Measurements from ENCODE around the gene BOK. TPM values are rescaled to one million over a fixed set of nuclear protein-coding genes. Genes with fewer than 3 reads are reported as not detected.
A peak's percentile ranks its signal among the peaks of the same experiment; 100 is the strongest.

The BOK gene
- polyA plus RNA-seq, 6 donors from 2014 or later: 0.09 TPM; not detected in 5

DNA sequence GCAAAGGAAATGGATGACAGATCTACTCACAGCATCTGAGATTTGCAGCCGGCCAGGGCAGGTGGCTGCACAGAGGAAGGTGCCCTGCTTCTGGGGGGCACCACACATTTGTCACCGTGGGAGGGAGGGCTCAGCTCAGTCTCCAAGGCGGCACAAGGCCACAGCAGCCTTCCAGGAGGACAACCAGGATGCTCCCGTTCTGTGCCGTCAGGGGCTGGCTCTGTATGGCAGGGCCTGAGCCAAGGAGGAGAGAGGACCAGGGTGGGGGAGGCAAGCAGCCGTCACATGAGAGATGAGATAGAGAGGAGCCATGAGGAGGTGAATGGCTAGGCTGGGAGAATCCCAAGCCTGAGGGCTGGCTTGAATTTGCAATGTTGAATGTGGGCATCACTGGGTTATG is 4.6 kb upstream of the BOK start:
- Mint-ChIP-seq H3K9me3 (peaks cover 16 to 34% (median 29%) of the 10 kb centered on the region in 7 donors), H3K27me3 (peaks cover 44 to 76% (median 70%) of the 10 kb centered on the region in 3 donors), H3K4me3 (no peak overlapping the region), H3K27ac (no peak overlapping the region), H3K4me1 (peaks cover 0 to 4% (median 0%) of the 10 kb centered on the region in 3 donors), H3K36me3 (peaks cover 9 to 21% of the 10 kb centered on the region in 2 donors)
- ATAC-seq (ENCODE audit: low read depth in 2 of 2) (no peak), DNase-seq (no peak)

GRCh38 chr2:241554610-241555322 is 3.8 kb upstream of the BOK start:
- H3K27me3 Mint-ChIP-seq: peaks cover 45 to 75% (median 70%) of the 10 kb centered on the region in 3 donors
- DNase-seq (no peak), ATAC-seq (ENCODE audit: low read depth in 2 of 2) (no peak)

GRCh38 chr2:241555711-241556110 is 2.8 kb upstream of the BOK start:
- Mint-ChIP-seq H3K27ac (no peak overlapping the region), H3K36me3 (peaks cover 9 to 21% of the 10 kb centered on the region in 2 donors), H3K27me3 (peaks cover 48 to 84% (median 78%) of the 10 kb centered on the region in 3 donors), H3K9me3 (peaks cover 16 to 34% (median 29%) of the 10 kb centered on the region in 7 donors), H3K4me3 (no peak overlapping the region), H3K4me1 (peaks cover 0 to 13% (median 7%) of the 10 kb centered on the region in 3 donors)
- no peak for DNase-seq
- ATAC-seq (ENCODE audit: low read depth in 2 of 2): no peak

More at GRCh38 chr2:241554610-241555322, 3.8 kb upstream of the BOK start:
- H3K4me1 Mint-ChIP-seq: peaks cover 0 to 4% (median under 1%) of the 10 kb centered on the region in 3 donors
- H3K36me3 Mint-ChIP-seq: peaks cover 9 to 21% of the 10 kb centered on the region in 2 donors
- no peak overlapping the region for H3K4me3 Mint-ChIP-seq
- H3K9me3 Mint-ChIP-seq: peaks cover 16 to 34% (median 29%) of the 10 kb centered on the region in 7 donors
- no peak overlapping the region for H3K27ac Mint-ChIP-seq

- Mint-ChIP-seq H3K36me3 (peaks cover 9 to 21% of the 10 kb centered on the region in 2 donors), H3K27me3 (peaks cover 43 to 78% (median 69%) of the 10 kb centered on the region in 3 donors), H3K27ac (no peak overlapping the region), H3K9me3 (peaks cover 16 to 34% (median 29%) of the 10 kb centered on the region in 7 donors), H3K4me3 (no peak overlapping the region), H3K4me1 (peaks cover 0 to 13% (median 7%) of the 10 kb centered on the region in 3 donors)
- DNase-seq (no peak), ATAC-seq (ENCODE audit: low read depth in 2 of 2) (no peak)
These were observed 1.8 kb upstream of the BOK start for GRCh38 chr2:241556746-241557145.

GRCh38 chr2:241559323-241560161 is 997 bp downstream of the BOK start:
- Mint-ChIP-seq H3K4me3 (peak overlapping the region; percentile 57 to 80 (median 74)), H3K4me1 (peaks cover 0 to 13% (median 7%) of the 10 kb centered on the region in 3 donors), H3K27me3 (peaks cover 35 to 59% (median 42%) of the 10 kb centered on the region in 3 donors), H3K27ac (peak overlapping the region in 1 of 6 donors; percentile 27), H3K36me3 (peaks cover 9 to 21% of the 10 kb centered on the region in 2 donors), H3K9me3 (peaks cover 13 to 33% (median 29%) of the 10 kb centered on the region in 7 donors)
- ATAC-seq (ENCODE audit: low read depth in 2 of 2) (peak in 1 of 2 donors; percentile 28), DNase-seq (no peak)

DNA sequence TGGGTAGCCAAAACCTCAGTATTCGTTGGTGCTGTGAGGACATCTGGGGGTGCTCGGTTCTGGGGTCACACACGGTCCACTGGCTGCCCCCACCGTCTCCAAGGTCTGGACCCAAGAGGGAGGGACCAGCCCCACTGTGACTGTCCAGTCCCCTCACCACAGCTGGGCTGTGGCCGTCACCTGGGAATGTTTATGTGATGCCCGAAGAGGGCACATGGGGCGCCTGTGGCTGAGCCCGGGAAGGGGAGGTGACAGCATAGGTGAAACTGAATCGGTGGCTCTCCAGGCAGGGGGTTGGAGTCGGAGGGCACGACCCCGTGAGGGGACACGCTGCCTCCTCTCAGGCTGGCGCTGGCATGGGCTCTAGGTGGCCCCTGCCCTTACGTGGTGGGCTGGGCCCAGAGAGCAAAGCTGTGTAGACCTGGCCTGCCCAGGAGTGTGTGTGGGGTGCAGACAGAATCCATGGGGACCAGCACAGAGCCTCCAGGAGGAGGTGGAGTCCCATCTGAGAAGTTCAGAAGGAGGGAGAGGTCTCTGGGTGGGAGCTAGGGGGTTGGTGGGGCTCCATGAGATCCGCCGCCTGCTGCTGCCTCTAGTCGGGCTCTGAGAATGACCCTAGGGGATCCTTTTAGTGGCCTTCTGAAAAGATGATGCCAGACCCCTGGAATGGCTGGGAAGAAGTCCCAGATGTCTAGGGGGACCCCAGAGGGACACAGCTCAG is 1.8 kb downstream of the BOK start:
- H3K27ac Mint-ChIP-seq: no peak overlapping the region
- H3K4me3 Mint-ChIP-seq: peak overlapping the region in 6 of 8 donors; percentile 64 to 80 (median 75)
- peaks cover 29 to 52% (median 34%) of the 10 kb centered on the region in 3 donors for H3K27me3 Mint-ChIP-seq
- H3K9me3 Mint-ChIP-seq: peaks cover 13 to 30% (median 27%) of the 10 kb centered on the region in 7 donors
- ATAC-seq (ENCODE audit: low read depth in 2 of 2) (no peak), DNase-seq (no peak)
- H3K36me3 Mint-ChIP-seq: peaks cover 9 to 21% of the 10 kb centered on the region in 2 donors
- peaks cover 0 to 13% (median 7%) of the 10 kb centered on the region in 3 donors for H3K4me1 Mint-ChIP-seq

DNA sequence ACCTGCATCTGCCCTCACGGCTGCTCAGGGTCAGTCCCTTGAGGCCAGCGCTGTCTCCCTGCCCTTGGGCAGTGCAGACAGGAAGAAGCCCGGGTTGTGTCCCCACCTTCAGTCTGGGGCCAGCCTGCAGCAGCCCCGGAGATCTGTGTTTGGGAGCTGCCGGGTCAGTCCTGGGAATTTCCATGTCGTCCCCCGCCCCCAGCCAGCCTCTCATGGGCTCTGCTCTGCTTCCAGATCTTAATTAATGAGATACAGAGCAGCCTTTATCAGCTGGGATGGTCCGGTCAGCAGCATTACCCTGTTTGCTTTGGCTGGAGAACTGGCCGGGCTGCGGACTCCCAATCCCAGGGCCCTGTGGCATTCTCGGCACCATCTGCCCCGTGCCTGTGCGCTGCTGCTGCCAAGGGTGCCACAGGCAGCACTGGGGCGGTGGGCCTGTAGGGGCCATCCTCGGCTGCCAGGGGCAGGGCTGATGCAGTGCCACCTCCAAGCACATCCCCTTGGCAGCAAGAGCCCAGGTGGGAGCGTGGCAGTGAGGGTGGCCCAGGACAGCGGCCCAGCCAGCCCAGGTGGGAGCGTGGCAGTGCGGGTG is 2.4 kb downstream of the BOK start:
- H3K27me3 Mint-ChIP-seq: peaks cover 23 to 46% (median 28%) of the 10 kb centered on the region in 3 donors
- no peak for DNase-seq
- ATAC-seq (ENCODE audit: low read depth in 2 of 2): no peak
- H3K9me3 Mint-ChIP-seq: peaks cover 9 to 23% (median 20%) of the 10 kb centered on the region in 7 donors
- peak overlapping the region in 2 of 8 donors; percentile 49 to 61 for H3K4me3 Mint-ChIP-seq
- H3K27ac Mint-ChIP-seq: no peak overlapping the region
- peaks cover 9 to 21% of the 10 kb centered on the region in 2 donors for H3K36me3 Mint-ChIP-seq
- peaks cover 0 to 13% (median 7%) of the 10 kb centered on the region in 3 donors for H3K4me1 Mint-ChIP-seq

GRCh38 chr2:241561832-241562231 is 3.3 kb downstream of the BOK start:
- Mint-ChIP-seq H3K4me1 (peaks cover 0 to 13% (median 7%) of the 10 kb centered on the region in 3 donors), H3K27ac (no peak overlapping the region), H3K27me3 (peaks cover 17 to 41% (median 26%) of the 10 kb centered on the region in 3 donors), H3K9me3 (peaks cover 7 to 15% (median 13%) of the 10 kb centered on the region in 7 donors), H3K36me3 (peaks cover 9 to 17% of the 10 kb centered on the region in 2 donors), H3K4me3 (no peak overlapping the region)
- ATAC-seq (ENCODE audit: low read depth in 2 of 2) (no peak), DNase-seq (no peak)

- ATAC-seq (ENCODE audit: low read depth in 2 of 2): no peak
- peaks cover 9 to 12% of the 10 kb centered on the region in 2 donors for H3K36me3 Mint-ChIP-seq
- H3K4me1 Mint-ChIP-seq: peaks cover 0 to 13% (median 7%) of the 10 kb centered on the region in 3 donors
- H3K27ac Mint-ChIP-seq: no peak overlapping the region
- H3K9me3 Mint-ChIP-seq: peaks cover 4 to 9% (median 8%) of the 10 kb centered on the region in 7 donors
- H3K27me3 Mint-ChIP-seq: peaks cover 15 to 36% (median 21%) of the 10 kb centered on the region in 3 donors
- H3K4me3 Mint-ChIP-seq: no peak overlapping the region
- no peak for DNase-seq
These were observed 3.8 kb downstream of the BOK start for GRCh38 chr2:241562269-241562891.

GRCh38 chr2:241563031-241563507 is 4.5 kb downstream of the BOK start:
- no peak overlapping the region for H3K4me3 Mint-ChIP-seq

DNA sequence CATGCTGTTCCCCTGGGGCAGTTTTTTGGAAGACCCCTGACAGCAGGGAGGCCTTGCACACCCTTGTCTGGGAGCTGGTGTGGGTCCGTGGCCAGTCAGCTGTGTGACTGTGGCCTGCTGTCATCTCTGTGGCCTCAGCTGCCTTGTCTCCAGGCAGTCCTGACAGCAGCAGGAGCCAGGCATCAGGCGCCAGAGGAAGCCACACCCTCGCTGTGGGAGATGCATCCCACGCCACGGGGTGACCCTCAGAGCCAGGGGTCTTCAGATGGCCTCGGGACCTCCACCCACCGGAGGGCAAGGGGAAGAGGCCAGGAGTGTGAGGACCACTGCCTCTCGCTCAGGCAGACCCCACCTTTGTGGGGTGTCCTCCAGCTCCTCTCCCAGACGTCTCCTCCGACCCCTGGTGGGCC is 5.0 kb downstream of the BOK start:
- H3K36me3 Mint-ChIP-seq: no peaks in the 10 kb centered on the region
- no peak for ATAC-seq (ENCODE audit: low read depth in 2 of 2)
- no peak overlapping the region for H3K27ac Mint-ChIP-seq

More at GRCh38 chr2:241563031-241563507, 4.5 kb downstream of the BOK start:
- no peak for DNase-seq
- ATAC-seq (ENCODE audit: low read depth in 2 of 2): no peak
- H3K4me1 Mint-ChIP-seq: peaks cover 0 to 13% (median 7%) of the 10 kb centered on the region in 3 donors
- H3K9me3 Mint-ChIP-seq: peaks cover 0 to 3% (median 2%) of the 10 kb centered on the region in 7 donors
- H3K36me3 Mint-ChIP-seq: peaks cover 2 to 5% of the 10 kb centered on the region in 2 donors
- no peak overlapping the region for H3K27ac Mint-ChIP-seq
- peaks cover 8 to 29% (median 14%) of the 10 kb centered on the region in 3 donors for H3K27me3 Mint-ChIP-seq

More for the DNA sequence above, 5.0 kb downstream of the BOK start:
- Mint-ChIP-seq H3K27me3 (peaks cover 4 to 24% (median 9%) of the 10 kb centered on the region in 3 donors), H3K4me1 (peaks cover 0 to 9% (median 7%) of the 10 kb centered on the region in 3 donors), H3K9me3 (no peaks in the 10 kb centered on the region), H3K4me3 (no peak overlapping the region)
- no peak for DNase-seq

All from naive B cell (primary cell).